Keratinocyte (primary cell): ENCODE results near the gene RCSD1. TPM values are rescaled to one million over a fixed set of nuclear protein-coding genes. Genes with fewer than 3 reads are reported as not detected.

ENCODE experiments used
- DNase-seq: peaks from one replicate; pipeline ENCODE4 v3.0.0-alpha.2; 2011; ENCODE audit warnings: low read depth, missing footprints, low spot score
- FAIRE-seq: peaks from 2 replicates; lab custom pipeline; 2011; peaks lifted over from hg19 to GRCh38; lab: Jason Lieb, UNC
- H2AFZ ChIP-seq: 2 replicates; pipeline ENCODE4 v1.6.0; 2012; ENCODE audit warnings: low read length, control low read depth, inconsistent platforms; ENCODE audit not compliant: control insufficient read depth
- H3K27ac ChIP-seq: 2 replicates; pipeline ENCODE4 v1.5.1; 2011; ENCODE audit warnings: low read length; ENCODE audit not compliant: control insufficient read depth, insufficient read depth
- H3K27me3 ChIP-seq: 3 replicates; pipeline ENCODE4 v1.6.0; 2011; ENCODE audit warnings: low read length; ENCODE audit not compliant: control insufficient read depth, insufficient read depth; ENCODE audit errors: extremely low read depth
- H3K36me3 ChIP-seq, 2 experiments: 2 replicates in 1 of 2; 3 replicates in 1 of 2; pipeline ENCODE4 v1.5.1; 2011; ENCODE audit warnings: low read length in 2 of 2, mild to moderate bottlenecking in 1 of 2; ENCODE audit not compliant: control insufficient read depth in 2 of 2, insufficient read depth in 2 of 2; ENCODE audit errors: extremely low read depth in 1 of 2
- H3K4me1 ChIP-seq: 3 replicates; pipeline ENCODE4 v1.5.1; 2011; ENCODE audit warnings: low read length; ENCODE audit not compliant: control insufficient read depth, insufficient read depth; ENCODE audit errors: extremely low read depth
- H3K4me2 ChIP-seq: 3 replicates; pipeline ENCODE4 v1.6.0; 2011; ENCODE audit warnings: low read depth, low read length; ENCODE audit not compliant: control insufficient read depth, insufficient read depth; ENCODE audit errors: extremely low read depth
- H3K4me3 ChIP-seq, 3 experiments: fragments of 200-600 bp in 1 of 3; sonication (generic) in 1 of 3; 2 replicates in 2 of 3; 3 replicates in 1 of 3; pipeline ENCODE4 v1.5.1; 2011 to 2016; ENCODE audit warnings: low read length in 3 of 3, mild to moderate bottlenecking in 3 of 3, control low read depth in 2 of 3, inconsistent platforms in 1 of 3, low read depth in 1 of 3, mixed read lengths in 1 of 3, mixed run types in 1 of 3, moderate library complexity in 1 of 3; ENCODE audit not compliant: control insufficient read depth in 2 of 3, insufficient read depth in 2 of 3; ENCODE audit errors: extremely low read depth in 1 of 3
- H3K79me2 ChIP-seq: 2 replicates; pipeline ENCODE4 v1.6.0; 2012; ENCODE audit warnings: low read length; ENCODE audit not compliant: control insufficient read depth, insufficient read depth
- H3K9ac ChIP-seq: 3 replicates; pipeline ENCODE4 v1.6.0; 2011; ENCODE audit warnings: low read length; ENCODE audit not compliant: control insufficient read depth, insufficient read depth; ENCODE audit errors: extremely low read depth
- H3K9me1 ChIP-seq: 3 replicates; pipeline ENCODE4 v1.6.0; 2011; ENCODE audit warnings: low read length; ENCODE audit not compliant: control insufficient read depth, insufficient read depth; ENCODE audit errors: extremely low read depth
- H3K9me3 ChIP-seq: 2 replicates; pipeline ENCODE4 v1.5.1; 2012; ENCODE audit warnings: low read depth, low read length; ENCODE audit not compliant: control insufficient read depth
- H4K20me1 ChIP-seq: 3 replicates; pipeline ENCODE4 v1.6.0; 2011; ENCODE audit warnings: low read length; ENCODE audit not compliant: control insufficient read depth, insufficient read depth; ENCODE audit errors: extremely low read depth
- EZH2 ChIP-seq: IDR thresholded peaks from one replicate; pipeline ENCODE4 v1.6.1; 2012; ENCODE audit warnings: inconsistent platforms, mild to moderate bottlenecking, low read length, moderate library complexity
- dilution Hi-C: fragments of 300-500 bp; cut with MboI; formaldehyde crosslinking; loops from one replicate; pipeline ENCODE4 v1.7.0; 2020; ENCODE audit warnings: low sequenced_read_pairs; ENCODE audit not compliant: extremely low pct_ligation_motif_present
- polyA plus RNA-seq, 5 experiments: library from polyadenylated mRNA; depleted of rRNA in 3 of 5; stranded (reverse) in 3 of 5; stranded (forward) in 1 of 5; unstranded in 1 of 5; fragments of >200 nt; gene quantifications; 1 replicate in 1 of 5; 2 replicates in 3 of 5; 3 replicates in 1 of 5; pipeline versions ENCODE4 v1.2.1 to v1.2.3, GENCODE V29; 2011 to 2012; ENCODE audit warnings: missing spikeins in 2 of 5, low read depth in 1 of 5, low replicate concordance in 1 of 5
- TF ChIP-seq, protein P1 (sequence below), 3 experiments: IDR thresholded peaks in 1 of 3; conservative IDR thresholded peaks in 1 of 3; optimal IDR thresholded peaks in 1 of 3; 2 replicates in 2 of 3; 3 replicates in 1 of 3; pipeline versions ENCODE3 to v1.5.1; 2011; ENCODE audit warnings: low read length in 3 of 3, mild to moderate bottlenecking in 3 of 3, moderate library complexity in 2 of 3, control low read depth in 1 of 3, inconsistent platforms in 1 of 3; ENCODE audit not compliant: insufficient read depth in 2 of 3; ENCODE audit errors: extremely low read depth in 1 of 3

The RCSD1 gene
- polyA plus RNA-seq, 1 donor (not counting 4 experiments of a cell fraction or from before 2014, with no cell fraction given) = 0.03 TPM

DNA sequence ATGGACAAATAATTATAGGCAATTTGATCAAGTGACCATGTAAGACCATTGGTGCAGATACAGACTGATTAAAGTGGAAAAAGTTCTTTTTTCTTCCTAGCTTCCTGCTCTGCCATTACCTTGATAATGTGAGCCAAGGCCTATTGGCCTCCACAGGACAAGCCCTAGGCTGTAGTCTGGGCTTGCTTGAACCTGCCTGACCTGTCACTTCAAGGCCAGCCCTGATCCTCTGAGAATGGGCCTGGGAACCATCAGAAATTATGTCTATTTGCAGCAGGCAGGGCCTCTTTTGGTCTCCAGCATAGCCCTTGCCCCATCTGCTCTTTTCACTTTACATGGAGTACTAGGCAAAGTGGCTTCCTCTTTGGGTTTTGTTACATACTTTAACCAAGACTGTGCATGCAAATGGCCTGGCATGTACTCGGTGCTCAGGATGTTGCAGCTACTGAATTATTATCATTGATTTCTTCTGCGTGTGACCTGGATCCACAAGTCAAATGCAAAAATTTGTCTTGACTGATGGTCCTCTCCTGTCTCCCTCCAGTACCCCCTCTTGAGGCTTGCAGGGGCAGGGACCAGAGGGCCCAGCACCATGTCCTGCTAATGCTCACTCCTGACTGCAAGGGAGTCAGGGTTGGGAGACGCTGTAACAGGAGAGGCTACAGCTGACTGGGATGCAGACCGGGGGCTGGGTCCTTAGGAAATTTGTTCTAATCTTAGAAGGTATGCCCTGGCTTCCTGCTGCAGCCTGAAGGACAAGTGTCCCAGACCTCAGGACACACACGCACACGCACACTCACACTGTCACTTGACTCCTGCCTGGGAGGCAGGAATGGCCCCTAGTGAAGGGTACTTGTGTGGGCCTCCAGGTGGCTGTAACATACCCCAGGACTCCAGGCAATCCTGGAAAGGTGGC is 39.4 kb downstream of the RCSD1 start:
- TF ChIP-seq, protein P1, sequence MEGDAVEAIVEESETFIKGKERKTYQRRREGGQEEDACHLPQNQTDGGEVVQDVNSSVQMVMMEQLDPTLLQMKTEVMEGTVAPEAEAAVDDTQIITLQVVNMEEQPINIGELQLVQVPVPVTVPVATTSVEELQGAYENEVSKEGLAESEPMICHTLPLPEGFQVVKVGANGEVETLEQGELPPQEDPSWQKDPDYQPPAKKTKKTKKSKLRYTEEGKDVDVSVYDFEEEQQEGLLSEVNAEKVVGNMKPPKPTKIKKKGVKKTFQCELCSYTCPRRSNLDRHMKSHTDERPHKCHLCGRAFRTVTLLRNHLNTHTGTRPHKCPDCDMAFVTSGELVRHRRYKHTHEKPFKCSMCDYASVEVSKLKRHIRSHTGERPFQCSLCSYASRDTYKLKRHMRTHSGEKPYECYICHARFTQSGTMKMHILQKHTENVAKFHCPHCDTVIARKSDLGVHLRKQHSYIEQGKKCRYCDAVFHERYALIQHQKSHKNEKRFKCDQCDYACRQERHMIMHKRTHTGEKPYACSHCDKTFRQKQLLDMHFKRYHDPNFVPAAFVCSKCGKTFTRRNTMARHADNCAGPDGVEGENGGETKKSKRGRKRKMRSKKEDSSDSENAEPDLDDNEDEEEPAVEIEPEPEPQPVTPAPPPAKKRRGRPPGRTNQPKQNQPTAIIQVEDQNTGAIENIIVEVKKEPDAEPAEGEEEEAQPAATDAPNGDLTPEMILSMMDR (optimal IDR thresholded peaks at IDR 0.05 in 1 of 3, IDR thresholded peaks at IDR 0.05 in 1 of 3, conservative IDR thresholded peaks at IDR 0.05 in 1 of 3; ENCODE audit: extremely low read depth in 1 of 3, insufficient read depth in 2 of 3, low read length in 3 of 3) = no peak
- TF ChIP-seq EZH2 = no peak
- Histone ChIP-seq H2AFZ (no peak overlapping the region), H3K4me1 (peaks cover 9% of the 10 kb centered on the region), H3K9ac (no peak overlapping the region), H3K9me1 (no peaks in the 10 kb centered on the region), H3K4me2 (no peak overlapping the region), H3K36me3 (no peaks in the 10 kb centered on the region), H3K27me3 (no peaks in the 10 kb centered on the region), H3K27ac (no peak overlapping the region), H3K4me3 (no peak overlapping the region), H3K9me3 (no peaks in the 10 kb centered on the region), H4K20me1 (no peaks in the 10 kb centered on the region), H3K79me2 (no peaks in the 10 kb centered on the region)
- FAIRE-seq (no peak), DNase-seq (no peak)
- dilution Hi-C loops = no loop called here

DNA sequence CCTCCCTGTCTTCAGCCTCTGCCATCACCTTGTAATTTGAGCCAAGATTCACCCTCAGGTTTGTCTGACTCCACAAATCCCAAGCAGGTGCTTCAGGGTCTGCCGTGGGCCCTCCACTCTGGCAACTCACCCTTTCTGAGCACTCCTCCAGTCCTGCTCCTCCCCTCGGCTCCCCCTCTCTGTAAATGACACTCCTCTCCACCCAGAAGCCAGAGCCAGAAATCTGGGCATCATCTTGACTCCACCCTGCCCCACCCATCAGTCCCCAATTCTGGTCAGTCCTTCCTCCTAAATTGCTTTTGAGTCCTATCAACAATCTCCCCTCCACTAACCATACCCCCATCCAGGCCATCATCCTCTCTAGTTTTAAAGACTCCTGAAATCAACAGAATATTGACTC is 40.5 kb downstream of the RCSD1 start:
- peaks cover 6% of the 10 kb centered on the region for H3K4me1 ChIP-seq
- dilution Hi-C loops = no loop called here

More for the DNA sequence above, 40.5 kb downstream of the RCSD1 start:
- H3K4me3 ChIP-seq = no peak overlapping the region
- H3K79me2 ChIP-seq = no peaks in the 10 kb centered on the region
- TF ChIP-seq, protein P1 (optimal IDR thresholded peaks at IDR 0.05 in 1 of 3, IDR thresholded peaks at IDR 0.05 in 1 of 3, conservative IDR thresholded peaks at IDR 0.05 in 1 of 3; ENCODE audit: extremely low read depth in 1 of 3, insufficient read depth in 2 of 3, low read length in 3 of 3) = no peak
- no peak for TF ChIP-seq EZH2
- H3K9me3 ChIP-seq = no peaks in the 10 kb centered on the region
- FAIRE-seq (no peak), DNase-seq (no peak)
- H3K9ac ChIP-seq = no peak overlapping the region
- no peaks in the 10 kb centered on the region for H4K20me1 ChIP-seq
- H3K27me3 ChIP-seq = no peaks in the 10 kb centered on the region
- H3K27ac ChIP-seq = no peak overlapping the region
- H3K4me2 ChIP-seq = no peak overlapping the region
- no peaks in the 10 kb centered on the region for H3K36me3 ChIP-seq
- no peak overlapping the region for H2AFZ ChIP-seq
- no peaks in the 10 kb centered on the region for H3K9me1 ChIP-seq
